ENCODE results near the gene LCLAT1.

The LCLAT1 gene

DNA sequence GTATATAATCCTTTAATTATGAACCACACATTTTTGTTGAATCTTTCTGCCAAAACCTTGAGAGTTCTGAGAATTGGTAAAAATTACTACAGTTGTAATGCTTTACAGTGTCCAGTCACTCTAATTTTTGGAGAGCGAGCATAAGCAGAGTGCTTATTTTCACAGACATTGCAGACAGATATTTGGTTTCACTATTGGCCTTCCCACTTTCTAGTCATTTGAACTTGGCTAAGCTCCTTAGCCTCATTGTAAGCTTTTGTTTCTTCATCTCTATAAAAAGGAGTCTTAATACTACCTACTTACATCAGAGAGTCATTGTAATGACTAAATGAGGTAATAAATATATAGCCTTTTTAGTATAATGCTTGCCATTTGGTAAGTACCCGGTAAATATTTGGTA, 80.4 kb downstream of the LCLAT1 start:
- DNase-seq: no peak

DNA sequence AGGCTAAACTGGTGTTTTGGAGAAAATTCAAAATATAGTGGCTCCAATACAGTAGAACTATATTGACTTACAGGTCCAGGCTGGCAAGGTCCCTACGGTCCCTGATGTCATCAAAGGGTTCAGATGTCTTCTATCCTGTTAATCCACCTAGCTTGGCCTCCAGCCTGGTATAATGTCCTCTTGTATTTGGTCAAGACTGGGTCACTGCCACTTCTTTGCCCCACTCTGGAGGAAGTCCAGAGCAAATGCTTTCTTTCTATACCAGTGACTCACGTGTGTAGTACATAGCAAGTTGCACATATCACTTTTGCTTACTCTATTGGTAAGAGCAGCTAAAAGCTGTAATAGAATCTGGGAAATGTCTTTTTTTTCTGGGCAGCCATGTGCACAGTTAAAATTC, 80.8 kb downstream of the LCLAT1 start:
- DNase-seq: no peak

DNA sequence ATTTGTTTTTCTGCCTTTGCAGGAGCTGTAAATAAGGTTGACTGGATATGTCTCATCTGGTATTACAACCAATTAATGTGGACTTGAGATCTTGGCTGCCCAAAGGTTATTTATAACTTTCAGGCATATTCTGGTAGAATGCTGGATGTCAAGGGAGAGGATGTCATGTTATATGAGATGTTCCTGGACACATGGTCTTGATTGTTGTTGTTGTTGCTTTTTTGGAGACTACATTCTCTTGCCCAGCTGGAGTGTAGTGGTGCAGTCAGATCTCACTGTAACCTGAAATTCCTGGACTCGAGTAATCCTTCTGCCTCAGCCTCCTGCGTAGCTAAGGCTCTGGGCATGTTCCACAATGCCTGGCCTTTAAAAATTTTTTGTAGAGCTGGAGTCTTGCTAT, 83.3 kb downstream of the LCLAT1 start:
- DNase-seq: no peak

DNA sequence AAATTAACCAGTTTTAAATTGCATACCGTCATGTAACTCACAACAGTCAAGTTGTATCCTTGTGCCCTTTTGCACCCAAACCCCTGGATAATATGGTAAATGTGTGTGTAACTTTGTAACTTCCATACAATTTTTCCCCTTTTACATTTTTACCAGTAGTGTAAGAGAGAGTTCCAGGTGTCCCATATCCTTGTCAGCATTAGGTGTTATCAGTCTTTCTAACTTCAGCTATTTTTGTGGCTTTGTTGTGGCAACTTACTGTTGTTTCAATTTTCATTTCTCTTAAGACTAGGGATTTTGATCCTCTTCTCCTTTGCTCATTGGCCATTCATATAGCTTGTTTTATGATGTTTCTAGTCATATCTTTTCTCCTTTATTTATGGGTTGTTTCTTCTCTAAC, 94.6 kb downstream of the LCLAT1 start:
- DNase-seq: no peak

DNA sequence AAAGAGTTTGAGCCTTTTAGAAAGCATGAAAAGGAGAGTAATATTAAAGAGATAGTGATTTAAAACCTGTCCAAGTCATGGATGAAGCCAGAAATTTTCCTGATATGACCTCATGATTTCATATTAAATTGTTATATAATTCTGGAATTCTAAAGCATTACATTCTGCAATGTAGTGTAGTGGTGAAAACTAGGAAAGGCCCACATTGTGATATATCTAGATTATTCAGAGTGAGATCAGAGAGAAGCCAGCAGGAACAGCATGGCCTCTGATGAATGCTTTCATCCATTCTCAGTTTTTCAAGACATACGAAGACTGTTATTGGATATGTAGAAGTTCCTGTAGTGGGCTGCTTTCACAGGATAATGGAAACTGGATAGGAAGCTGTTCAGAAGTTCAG, 98.8 kb downstream of the LCLAT1 start:
- DNase-seq: no peak

DNA sequence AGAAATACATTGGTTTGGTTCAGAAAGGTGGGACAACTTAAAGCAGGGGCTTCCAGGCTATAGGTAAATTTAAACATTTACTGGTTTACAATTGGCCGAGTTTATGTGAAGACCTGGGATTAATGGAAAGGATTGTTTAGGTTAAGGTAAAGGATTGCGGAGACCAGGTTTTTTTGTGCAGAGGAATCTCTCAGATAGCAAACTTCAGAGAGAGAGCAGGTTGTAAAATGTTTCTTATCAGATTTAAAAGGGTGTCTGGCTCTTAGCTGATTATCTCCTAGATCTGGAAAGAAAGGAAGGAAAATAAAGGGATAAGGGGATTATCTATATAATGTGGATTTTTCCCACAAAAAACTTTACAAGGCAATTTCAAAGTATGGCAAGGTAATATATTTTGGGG, 101.3 kb downstream of the LCLAT1 start:
- DNase-seq: no peak

DNA sequence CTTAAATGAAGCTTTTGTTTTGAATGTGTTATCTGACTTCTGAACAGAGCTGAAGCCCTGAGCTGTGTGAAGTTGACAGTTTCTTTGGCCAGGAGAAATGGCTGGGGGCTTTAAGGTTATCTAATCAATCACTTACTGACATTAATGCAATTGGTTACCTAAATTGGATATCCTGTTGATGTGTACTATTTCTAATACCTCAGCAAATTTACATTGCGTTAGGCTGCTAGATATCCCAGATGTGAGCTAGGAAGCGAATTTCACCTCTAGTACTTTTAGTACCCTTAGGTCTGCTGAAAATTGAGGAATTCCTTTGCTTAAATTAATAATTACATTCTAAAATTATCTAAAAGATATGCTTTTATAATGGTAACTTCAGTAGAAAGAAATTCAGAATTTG, 102.0 kb downstream of the LCLAT1 start:
- DNase-seq: no peak

DNA sequence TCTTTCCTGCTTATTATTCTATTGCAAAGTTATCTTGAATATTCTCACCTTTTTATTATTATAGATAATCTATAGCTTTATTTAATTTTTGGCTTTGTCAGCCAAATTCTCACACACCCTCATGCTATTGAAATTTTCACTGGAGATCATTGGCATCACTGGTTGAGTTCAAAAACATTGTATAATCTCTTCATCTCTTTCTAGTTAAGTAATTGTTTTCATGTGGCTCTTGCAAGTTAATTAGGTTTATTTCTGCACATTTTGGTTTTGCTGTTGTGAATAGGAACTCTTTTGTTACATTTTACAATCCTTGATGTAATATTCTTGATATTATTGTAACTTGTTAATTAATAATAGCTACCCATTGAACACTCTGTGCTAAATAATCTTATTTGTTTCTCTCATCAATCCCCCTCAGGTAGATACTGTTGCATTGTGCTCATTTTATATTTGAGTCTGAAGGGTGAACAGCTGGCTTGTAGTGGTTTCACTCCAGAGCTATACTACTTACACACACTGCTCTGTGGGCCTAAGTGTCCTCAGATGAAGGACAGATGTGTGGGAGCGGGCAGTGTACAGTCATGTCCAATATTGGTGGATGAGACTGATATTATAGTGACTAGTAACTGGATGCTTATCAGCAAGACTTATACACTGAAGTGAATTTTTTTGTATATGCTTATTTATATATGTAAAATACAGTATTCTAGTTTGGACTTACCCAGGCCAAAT, 112.7 kb downstream of the LCLAT1 start:
- DNase-seq: no peak

DNA sequence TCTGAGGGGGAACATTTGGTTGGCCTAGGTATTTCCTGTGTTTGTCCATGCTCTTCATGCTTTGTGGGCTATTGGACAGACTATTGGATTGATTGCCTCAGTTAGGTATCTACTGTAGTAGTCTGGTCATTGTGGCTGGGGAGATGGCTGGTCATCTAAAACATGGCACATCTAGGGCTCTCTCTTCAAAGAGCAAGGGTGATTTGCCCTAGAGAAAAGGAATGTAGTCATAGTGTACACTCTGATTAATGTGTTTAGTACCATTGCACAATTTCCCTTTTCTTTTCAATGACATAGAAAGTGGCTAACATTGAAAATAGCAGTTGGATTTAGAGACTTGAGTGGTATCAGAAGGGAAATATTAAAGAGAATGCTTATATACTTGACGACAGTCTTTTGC, 114.3 kb downstream of the LCLAT1 start:
- DNase-seq: no peak

DNA sequence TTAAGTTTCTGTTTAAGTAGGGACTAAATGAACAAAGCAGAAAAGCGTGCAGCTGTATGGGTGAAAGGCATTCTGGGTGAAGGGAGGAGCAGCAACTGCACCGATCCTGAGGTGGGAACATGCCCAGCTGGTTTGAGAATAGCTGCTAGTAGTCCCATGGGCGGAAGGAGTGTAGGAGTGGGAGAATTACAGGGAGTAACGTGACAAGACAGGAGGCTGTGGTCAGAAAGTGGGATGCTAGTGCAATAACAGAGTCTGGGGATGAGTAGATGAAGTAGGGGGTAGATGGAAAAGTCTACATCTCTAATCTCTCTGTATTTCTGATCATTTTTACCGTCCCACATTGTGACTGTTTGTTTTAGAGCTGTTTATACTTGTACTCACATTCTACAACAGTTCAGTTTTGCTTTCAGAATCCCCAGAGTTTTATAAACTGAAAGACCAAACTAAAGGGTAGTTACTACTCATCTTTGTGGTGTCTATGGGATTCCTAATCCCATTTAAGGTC, 118.9 kb downstream of the LCLAT1 start:
- DNase-seq: no peak

DNA sequence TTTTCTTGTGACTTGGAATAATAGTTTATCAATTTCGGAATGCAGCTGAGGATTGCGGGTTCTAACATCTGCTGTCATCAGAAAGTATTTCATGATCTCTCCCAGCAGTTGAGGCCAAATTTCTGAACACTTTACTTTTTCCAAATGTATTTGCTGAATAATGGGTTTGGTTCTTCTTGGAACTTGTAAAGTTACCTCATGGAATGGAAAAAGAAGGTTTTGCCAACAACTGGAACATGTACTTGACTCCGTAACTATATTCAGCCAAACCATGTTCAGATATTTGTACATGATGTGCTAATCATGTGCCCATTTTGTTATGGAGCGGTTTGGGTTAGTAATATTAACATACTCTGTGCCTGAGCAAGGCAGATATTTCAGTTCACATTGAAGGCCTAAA, 119.6 kb downstream of the LCLAT1 start:
- DNase-seq: no peak

DNA sequence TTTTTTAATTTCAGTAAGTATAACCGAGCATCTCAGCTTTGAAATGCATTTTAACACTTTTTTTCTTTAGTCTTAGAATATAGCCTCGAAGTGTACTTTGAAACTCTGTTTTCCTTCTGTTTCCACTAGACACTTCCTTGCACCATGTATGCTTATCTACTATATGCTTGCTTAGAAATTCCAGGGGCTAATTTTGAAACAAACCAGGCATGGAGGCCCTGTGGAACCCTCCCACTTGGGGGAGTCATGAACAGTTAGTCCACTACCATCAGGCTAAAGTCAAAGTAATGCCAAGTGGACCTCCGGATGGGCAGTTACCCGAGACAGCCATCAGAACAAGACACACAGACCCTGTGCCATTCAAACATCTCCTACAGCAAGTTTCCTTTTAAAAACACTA, 120.3 kb downstream of the LCLAT1 start:
- no peak for DNase-seq

DNA sequence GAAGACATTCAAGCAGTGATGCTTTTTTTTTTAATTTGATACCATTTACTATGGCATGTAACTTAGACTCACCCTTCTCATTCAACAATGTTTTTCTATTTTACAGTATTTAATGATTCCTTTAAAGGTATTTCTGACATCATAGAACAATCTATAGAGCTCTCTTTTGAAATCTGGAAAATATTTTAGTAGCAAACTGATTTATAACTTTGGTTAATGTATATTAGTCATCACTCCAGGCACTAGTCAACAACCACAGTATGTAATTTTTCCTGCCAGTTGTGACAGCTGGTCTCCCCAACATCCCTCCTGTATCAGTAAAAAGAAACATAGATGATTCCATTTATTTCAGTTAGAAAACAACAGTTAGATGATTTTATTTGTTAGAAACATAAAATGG, 122.9 kb downstream of the LCLAT1 start:
- DNase-seq: no peak

DNA sequence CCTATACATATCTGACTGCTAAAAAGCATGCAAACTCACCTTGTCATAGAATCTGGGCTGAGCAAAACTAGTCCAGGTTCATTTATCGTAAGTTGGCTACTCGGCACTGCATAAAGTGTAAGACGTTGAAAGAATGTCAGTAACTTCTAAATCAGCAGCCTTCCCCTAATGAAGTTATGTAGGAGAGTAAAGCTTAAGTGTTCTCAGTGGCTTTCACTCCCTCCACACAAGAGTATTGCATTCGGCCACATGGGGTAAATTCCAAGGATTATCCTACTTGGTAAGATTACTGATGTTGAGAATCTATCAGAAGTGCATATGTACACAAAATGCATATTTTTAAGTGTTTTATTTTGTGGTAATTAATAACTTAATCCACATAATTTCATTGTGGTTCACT, 130.1 kb downstream of the LCLAT1 start:
- DNase-seq: no peak

DNA sequence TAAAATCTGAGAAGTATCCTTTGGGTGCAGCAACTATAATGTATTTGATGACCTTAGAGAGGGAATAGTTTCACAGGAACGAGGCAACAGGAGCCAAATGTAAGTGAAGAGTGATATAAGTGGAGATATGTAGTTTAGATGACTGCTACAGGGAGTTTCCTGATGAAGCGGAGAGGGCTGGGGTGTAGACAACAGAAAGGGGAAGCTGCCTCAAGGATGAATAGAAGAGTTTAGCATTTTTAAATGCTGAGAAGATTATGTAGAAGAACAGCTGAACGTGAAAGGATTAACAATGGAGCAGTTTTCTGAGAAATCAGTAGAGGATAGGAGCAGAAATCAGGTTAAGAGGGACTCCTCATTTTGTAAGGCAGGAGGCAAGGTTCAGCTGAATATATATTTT, 133.3 kb downstream of the LCLAT1 start:
- DNase-seq: no peak

DNA sequence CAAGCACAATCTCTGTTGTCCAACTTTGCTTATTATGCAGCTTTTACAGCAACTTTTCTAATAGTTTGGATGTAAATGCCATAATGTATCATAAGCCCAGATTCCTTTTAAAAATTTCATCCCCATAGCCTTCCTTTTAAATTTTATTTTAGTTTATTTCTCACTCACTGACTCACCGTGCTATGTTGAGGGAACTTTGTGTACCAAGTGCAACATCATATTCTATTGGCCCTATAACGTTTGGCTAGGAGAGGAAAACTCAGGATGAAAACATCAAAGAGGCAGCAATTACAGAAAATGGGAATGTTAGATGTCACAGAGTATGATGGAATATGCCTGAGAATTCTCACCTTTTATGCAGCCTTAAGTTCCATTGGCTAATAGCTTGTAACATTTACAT, 135.5 kb downstream of the LCLAT1 start:
- DNase-seq: no peak

DNA sequence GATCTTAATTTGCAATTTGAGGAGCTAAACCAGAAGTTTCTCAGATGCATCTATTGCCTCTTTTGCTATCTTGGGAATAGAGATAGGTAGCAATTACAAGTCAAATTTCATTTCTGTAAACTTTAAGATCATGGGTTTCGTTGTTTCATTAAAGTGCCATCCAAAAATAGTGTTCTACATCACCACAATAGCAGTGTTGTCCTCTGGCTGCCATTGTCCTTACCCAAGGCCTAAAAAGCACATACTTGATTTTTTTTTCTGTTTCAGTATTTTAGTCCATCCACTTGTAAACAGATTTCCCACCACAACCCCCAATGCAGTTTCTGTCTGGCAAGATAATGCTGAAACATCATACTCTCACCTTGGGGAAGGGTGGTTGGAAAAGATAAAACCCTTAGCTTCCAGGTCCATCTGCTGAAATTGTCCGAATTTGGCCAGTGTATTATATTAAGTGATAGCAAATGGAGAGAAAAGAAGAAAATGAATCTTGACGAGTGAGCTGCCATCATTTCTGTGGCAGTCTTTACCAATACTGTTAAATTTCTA, 136.2 kb downstream of the LCLAT1 start:
- no peak for DNase-seq

DNA sequence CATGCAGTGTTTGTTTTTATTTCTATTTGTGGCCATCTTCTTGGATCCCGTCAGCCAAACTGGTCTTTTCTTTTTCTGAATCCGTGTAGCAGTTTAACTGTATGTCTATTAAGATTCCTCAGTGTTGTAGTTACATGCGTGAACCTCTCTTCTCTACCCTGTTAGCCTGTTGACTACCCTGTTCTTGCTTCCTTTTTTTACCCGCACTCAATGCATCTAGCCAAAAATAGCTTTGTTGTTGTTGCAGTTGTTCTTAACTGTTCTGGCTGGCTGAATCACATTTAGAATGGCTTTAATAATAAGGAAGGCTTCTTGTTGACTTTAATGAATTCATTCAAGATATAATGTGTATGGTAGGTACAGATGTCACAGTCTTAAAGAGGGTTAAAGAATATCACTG, 137.1 kb downstream of the LCLAT1 start:
- no peak for DNase-seq

DNA sequence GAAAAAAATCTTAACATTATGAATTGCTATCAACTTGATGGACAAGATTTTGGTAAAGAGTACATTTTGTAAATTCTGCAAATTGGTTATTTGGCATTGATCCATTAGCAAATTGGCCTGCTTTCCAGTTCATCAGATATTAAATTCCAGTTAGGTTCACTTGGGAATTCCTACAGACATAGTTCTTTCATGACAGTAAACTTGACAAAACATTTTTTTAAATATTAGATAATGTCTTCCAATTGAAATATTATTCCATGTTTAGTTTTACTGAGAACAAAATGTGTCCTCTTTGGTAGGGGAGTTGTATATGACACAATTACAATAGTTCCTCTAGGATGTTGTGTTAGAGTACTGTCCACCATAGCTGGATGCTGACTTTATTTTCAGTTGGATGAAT, 141.9 kb downstream of the LCLAT1 start:
- DNase-seq: no peak

DNA sequence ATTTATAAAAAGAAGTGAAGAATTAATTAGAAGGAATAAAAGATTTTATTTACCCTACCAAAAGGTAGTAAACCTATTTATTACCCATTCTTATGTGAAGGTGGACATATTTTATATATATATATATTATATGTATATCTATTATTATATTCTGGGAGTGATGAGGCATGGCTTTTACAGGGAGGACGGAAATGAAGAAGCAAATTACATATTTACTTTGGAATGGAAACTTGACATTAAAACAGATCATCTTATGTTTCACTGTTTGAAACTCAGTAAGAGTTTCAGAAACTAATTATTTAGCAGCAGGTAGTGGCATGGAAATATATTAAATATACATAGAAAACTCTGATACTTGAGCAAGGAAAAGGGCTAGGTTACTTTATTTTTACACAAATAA, 143.4 kb downstream of the LCLAT1 start:
- DNase-seq: no peak

DNA sequence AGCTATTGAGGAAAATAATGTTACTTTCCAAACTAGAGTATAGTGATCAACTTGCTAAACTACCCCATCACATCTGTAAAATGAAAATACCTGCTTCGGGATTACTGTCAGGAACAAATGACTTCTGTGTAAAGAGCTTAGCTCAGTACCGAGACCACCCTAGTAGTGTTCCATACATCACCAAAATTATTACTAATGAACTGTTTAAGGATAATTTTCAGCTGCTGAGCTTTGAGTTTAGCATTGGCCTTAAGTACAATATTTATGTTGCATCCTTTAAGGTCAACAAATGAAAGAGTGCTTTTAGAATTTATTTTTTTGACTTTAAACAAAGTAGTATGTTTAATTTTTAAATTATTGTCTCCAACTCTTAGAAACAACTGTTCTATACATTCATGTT, 144.1 kb downstream of the LCLAT1 start:
- no peak for DNase-seq

DNA sequence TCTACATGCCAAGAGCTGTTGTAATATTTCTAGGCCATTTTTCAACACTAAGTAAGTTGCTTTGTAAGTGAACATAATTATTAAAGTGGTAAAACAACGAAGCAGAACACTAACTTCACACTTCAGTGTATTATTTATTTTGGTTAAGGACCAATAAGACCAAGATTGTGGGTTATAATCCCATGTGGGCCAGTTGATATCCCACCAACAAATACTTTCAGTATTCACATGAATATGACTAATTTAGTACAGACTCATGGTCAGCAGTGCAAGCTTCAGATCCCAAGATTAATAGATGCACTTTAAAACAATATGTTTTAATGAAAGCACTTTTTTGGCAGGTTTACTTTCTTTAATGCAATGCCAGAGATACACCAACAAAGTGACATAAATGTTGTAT, 154.3 kb downstream of the LCLAT1 start:
- DNase-seq: no peak

DNA sequence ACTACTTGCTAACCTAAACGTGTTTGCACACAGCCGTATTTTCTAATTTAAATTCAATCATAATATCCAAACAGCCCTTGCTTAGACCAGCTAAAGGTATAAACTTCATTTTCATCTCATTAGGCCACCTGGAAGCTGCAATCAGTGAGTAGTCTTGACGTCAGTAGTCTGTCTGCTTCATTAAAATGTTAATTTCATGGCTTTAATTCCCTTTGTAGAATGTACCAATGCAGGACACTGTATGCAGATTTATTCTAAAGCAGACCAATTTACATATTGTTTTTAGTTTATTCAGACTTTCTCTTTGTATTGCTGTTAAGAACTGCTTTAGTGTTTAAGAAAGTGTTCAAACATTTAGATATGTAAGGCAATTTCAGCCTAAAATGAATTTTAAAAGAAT, 158.2 kb downstream of the LCLAT1 start:
- no peak for DNase-seq

DNA sequence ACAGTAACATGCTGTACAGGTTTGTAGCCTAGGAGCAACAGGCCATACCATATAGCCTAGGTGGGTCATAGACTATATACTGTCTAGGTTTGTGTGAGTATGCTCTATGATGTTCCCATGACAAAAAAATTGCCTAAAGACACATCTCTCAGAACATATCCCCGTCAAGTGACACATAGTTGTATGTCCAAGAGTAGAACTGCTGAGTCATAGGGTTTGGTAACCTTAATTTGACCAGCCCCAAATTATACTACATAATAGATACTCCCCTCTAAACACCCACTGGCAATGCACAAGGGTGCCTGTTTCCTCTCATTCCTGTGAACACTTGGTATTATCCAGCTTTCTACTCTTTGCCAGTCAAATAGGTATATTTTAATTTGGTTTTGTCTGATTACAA, 161.6 kb downstream of the LCLAT1 start:
- no peak for DNase-seq

DNA sequence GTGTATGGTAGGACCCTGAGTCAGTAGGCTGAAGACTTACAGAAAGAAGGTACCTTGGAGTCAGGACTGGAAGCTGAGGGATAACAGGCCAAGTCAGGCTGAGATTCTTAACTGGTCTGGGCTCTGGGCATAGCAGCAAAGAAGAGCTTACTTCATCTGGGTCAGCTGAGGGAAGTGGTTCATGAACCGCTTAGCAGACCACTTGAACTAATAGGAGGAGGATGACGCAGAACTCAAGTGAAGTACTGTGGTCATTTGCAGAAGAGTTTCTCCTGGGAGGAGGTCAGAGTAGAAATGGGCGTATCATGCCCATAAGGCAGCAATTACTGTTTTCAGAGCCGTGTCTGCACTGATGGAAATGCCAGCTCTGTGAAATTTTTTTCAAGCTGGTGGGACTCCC, 164.5 kb downstream of the LCLAT1 start:
- no peak for DNase-seq
